HepG2 (cell line): Measurements from ENCODE around the gene GATM. TPM values are rescaled to one million over a fixed set of nuclear protein-coding genes. Genes with fewer than 3 reads are reported as not detected.
A peak's percentile ranks its signal among the peaks of the same experiment; 100 is the strongest.

Experiments
- CC2D1A ChIP-seq: sonication (generic); formaldehyde crosslinking; IDR thresholded peaks from 2 replicates; pipeline ENCODE4 v1.8.1; 2023; ENCODE audit warnings: mild to moderate bottlenecking, missing genetic modification reagents
- EED ChIP-seq: sonication (generic); formaldehyde crosslinking; IDR thresholded peaks from 2 replicates; pipeline ENCODE4 v1.5.0; 2020; ENCODE audit warnings: mild to moderate bottlenecking, missing genetic modification reagents
- EZH2 ChIP-seq: conservative IDR thresholded peaks from 2 replicates; pipeline ENCODE4 v1.6.1; 2012; ENCODE audit warnings: mild to moderate bottlenecking, low read depth, low read length, moderate library complexity
- GPN1 ChIP-seq: sonication (generic); formaldehyde crosslinking; IDR thresholded peaks from 2 replicates; pipeline ENCODE4 v1.5.1; 2020; ENCODE audit warnings: missing genetic modification reagents, borderline replicate concordance
- HOXA3 ChIP-seq: sonication (generic); formaldehyde crosslinking; IDR thresholded peaks from 2 replicates; pipeline ENCODE4 v1.5.0; 2020; ENCODE audit warnings: missing genetic modification reagents
- MBNL3 ChIP-seq: fragments of 250-450 bp; sonication (Bioruptor Pico); conservative IDR thresholded peaks from 2 replicates; pipeline ENCODE4 v1.8.0; 2022; ENCODE audit warnings: mild to moderate bottlenecking, inconsistent platforms
- NKX3-1 ChIP-seq: sonication (generic); formaldehyde crosslinking; IDR thresholded peaks from 2 replicates; pipeline ENCODE4 v1.5.0; 2020; ENCODE audit warnings: missing genetic modification reagents
- TARDBP ChIP-seq: sonication (generic); formaldehyde crosslinking; IDR thresholded peaks from 2 replicates; pipeline ENCODE4 v1.8.0; 2022; ENCODE audit warnings: mild to moderate bottlenecking, missing genetic modification reagents
- ZNF274 ChIP-seq: sonication (generic); formaldehyde crosslinking; IDR thresholded peaks from 2 replicates; pipeline ENCODE4 v1.5.1; 2020; ENCODE audit warnings: mild to moderate bottlenecking, missing genetic modification reagents
- ZNF496 ChIP-seq: sonication (generic); formaldehyde crosslinking; IDR thresholded peaks from 2 replicates; pipeline ENCODE4 v1.8.1; 2023; ENCODE audit warnings: mild to moderate bottlenecking, moderate library complexity, missing genetic modification reagents; ENCODE audit not compliant: insufficient replicate concordance
- ZNF891 ChIP-seq: sonication (generic); formaldehyde crosslinking; IDR thresholded peaks from 2 replicates; pipeline ENCODE4 v1.5.0; 2020; ENCODE audit warnings: mild to moderate bottlenecking, missing genetic modification reagents
- ZSCAN21 ChIP-seq: sonication (generic); formaldehyde crosslinking; IDR thresholded peaks from 2 replicates; pipeline ENCODE4 v1.8.0; 2022; ENCODE audit warnings: mild to moderate bottlenecking, missing genetic modification reagents, moderate library complexity, borderline replicate concordance
- polyA plus RNA-seq, 8 experiments: library from polyadenylated mRNA; depleted of rRNA in 3 of 8; stranded (reverse) in 7 of 8; unstranded in 1 of 8; fragments of >200 nt; fragmentation: Illumina TruSeq in 4 of 8; extraction: Trizol in 4 of 8; gene quantifications; 2 replicates each; pipeline versions ENCODE4 v1.2.1 to v1.2.3, GENCODE V29; 2011 to 2016; ENCODE audit warnings: low read depth in 4 of 8, missing spikeins in 1 of 8, mixed read lengths in 1 of 8; ENCODE audit not compliant: insufficient read depth in 1 of 8
- total RNA-seq, 5 experiments: library from RNA; depleted of rRNA; stranded (reverse); fragments of >200 nt; fragmentation: Illumina TruSeq; extraction: Trizol; gene quantifications; 2 replicates each; pipeline ENCODE4 v1.2.3, GENCODE V29; 2016; ENCODE audit warnings: low read depth in 1 of 5
- TF ChIP-seq, protein P1 (sequence below): sonication (generic); formaldehyde crosslinking; IDR thresholded peaks from 2 replicates; pipeline ENCODE4 v1.5.0; 2020; ENCODE audit warnings: mild to moderate bottlenecking, missing genetic modification reagents, borderline replicate concordance
- TF ChIP-seq, protein P2 (sequence below): sonication (generic); formaldehyde crosslinking; IDR thresholded peaks from 2 replicates; pipeline ENCODE4 v1.5.0; 2020; ENCODE audit warnings: missing genetic modification reagents
- TF ChIP-seq, protein P3 (sequence below): sonication (generic); formaldehyde crosslinking; conservative IDR thresholded peaks from 2 replicates; pipeline ENCODE4 v1.4.0; 2020; ENCODE audit warnings: mild to moderate bottlenecking, missing genetic modification reagents, moderate library complexity
- TF ChIP-seq, protein P4 (sequence below): IDR thresholded peaks from 2 replicates; pipeline ENCODE4 v1.6.1; 2016; ENCODE audit warnings: missing compliant biosample characterization, missing genetic modification reagents, borderline replicate concordance
- TF ChIP-seq, protein P5 (sequence below): sonication (generic); formaldehyde crosslinking; IDR thresholded peaks from 2 replicates; pipeline ENCODE4 v1.8.1; 2023; ENCODE audit warnings: mild to moderate bottlenecking, moderate library complexity, missing genetic modification reagents
- TF ChIP-seq, protein P6 (sequence below): sonication (generic); formaldehyde crosslinking; IDR thresholded peaks from 2 replicates; pipeline ENCODE4 v1.4.0; 2020; ENCODE audit warnings: missing genetic modification reagents, mild to moderate bottlenecking, borderline replicate concordance

The GATM gene
- total and polyA plus RNA-seq, 2 of the 13 experiments (the other 11 are each of a cell fraction or from before 2014, with no cell fraction given) = 2.1 to 16.8 TPM

DNA sequence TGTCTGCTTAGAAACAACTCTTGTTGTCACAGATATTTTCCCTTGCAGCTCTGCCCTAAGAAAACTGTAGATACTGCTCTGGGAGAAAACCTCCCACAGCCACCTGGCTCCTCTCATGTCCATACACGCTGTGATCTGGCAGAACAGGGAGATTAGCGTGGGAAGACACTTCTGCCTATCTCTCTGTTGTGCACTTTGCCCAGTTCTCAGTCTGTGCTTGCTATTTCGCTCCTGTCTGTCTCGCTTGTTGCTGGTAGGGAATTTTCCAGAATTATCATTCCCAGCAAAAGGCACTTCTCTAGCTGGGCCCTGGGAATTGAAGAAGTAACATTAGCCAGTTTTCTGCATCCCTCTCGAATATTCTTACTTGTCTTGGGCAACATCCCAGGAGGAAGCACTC lies 8.1 kb upstream of the GATM start (continued):
- TF ChIP-seq, protein P1, sequence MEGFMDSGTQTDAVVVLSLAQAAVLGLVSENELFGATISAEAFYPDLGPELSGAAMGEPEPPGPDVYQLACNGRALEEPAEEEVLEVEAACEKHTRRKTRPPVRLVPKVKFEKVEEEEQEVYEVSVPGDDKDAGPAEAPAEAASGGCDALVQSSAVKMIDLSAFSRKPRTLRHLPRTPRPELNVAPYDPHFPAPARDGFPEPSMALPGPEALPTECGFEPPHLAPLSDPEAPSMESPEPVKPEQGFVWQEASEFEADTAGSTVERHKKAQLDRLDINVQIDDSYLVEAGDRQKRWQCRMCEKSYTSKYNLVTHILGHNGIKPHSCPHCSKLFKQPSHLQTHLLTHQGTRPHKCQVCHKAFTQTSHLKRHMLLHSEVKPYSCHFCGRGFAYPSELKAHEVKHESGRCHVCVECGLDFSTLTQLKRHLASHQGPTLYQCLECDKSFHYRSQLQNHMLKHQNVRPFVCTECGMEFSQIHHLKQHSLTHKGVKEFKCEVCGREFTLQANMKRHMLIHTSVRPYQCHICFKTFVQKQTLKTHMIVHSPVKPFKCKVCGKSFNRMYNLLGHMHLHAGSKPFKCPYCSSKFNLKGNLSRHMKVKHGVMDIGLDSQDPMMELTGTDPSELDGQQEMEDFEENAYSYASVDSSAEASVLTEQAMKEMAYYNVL = peak; percentile 52; the same call in 1 of the 2 replicates
- no peak for TF ChIP-seq TARDBP
- TF ChIP-seq, protein P2, sequence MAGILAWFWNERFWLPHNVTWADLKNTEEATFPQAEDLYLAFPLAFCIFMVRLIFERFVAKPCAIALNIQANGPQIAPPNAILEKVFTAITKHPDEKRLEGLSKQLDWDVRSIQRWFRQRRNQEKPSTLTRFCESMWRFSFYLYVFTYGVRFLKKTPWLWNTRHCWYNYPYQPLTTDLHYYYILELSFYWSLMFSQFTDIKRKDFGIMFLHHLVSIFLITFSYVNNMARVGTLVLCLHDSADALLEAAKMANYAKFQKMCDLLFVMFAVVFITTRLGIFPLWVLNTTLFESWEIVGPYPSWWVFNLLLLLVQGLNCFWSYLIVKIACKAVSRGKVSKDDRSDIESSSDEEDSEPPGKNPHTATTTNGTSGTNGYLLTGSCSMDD = no peak
- 0 out of 2 replicates have a peak, but pooled peaks have one; percentile 38 for TF ChIP-seq HOXA3 (CRISPR knock-in tag)
- no peak for TF ChIP-seq MBNL3
- TF ChIP-seq EED (CRISPR knock-in tag) = no peak
- no peak for TF ChIP-seq ZNF274 (CRISPR knock-in tag)
- no peak for TF ChIP-seq EZH2
- TF ChIP-seq, protein P3, sequence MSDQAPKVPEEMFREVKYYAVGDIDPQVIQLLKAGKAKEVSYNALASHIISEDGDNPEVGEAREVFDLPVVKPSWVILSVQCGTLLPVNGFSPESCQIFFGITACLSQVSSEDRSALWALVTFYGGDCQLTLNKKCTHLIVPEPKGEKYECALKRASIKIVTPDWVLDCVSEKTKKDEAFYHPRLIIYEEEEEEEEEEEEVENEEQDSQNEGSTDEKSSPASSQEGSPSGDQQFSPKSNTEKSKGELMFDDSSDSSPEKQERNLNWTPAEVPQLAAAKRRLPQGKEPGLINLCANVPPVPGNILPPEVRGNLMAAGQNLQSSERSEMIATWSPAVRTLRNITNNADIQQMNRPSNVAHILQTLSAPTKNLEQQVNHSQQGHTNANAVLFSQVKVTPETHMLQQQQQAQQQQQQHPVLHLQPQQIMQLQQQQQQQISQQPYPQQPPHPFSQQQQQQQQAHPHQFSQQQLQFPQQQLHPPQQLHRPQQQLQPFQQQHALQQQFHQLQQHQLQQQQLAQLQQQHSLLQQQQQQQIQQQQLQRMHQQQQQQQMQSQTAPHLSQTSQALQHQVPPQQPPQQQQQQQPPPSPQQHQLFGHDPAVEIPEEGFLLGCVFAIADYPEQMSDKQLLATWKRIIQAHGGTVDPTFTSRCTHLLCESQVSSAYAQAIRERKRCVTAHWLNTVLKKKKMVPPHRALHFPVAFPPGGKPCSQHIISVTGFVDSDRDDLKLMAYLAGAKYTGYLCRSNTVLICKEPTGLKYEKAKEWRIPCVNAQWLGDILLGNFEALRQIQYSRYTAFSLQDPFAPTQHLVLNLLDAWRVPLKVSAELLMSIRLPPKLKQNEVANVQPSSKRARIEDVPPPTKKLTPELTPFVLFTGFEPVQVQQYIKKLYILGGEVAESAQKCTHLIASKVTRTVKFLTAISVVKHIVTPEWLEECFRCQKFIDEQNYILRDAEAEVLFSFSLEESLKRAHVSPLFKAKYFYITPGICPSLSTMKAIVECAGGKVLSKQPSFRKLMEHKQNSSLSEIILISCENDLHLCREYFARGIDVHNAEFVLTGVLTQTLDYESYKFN (CRISPR knock-in tag) = peak; percentile 35; the same call in 1 of the 2 replicates
- TF ChIP-seq, protein P4, sequence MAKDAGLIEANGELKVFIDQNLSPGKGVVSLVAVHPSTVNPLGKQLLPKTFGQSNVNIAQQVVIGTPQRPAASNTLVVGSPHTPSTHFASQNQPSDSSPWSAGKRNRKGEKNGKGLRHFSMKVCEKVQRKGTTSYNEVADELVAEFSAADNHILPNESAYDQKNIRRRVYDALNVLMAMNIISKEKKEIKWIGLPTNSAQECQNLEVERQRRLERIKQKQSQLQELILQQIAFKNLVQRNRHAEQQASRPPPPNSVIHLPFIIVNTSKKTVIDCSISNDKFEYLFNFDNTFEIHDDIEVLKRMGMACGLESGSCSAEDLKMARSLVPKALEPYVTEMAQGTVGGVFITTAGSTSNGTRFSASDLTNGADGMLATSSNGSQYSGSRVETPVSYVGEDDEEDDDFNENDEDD (CRISPR knock-in tag) = peak; percentile 17; the same call in 1 of the 2 replicates
- TF ChIP-seq, protein P5, sequence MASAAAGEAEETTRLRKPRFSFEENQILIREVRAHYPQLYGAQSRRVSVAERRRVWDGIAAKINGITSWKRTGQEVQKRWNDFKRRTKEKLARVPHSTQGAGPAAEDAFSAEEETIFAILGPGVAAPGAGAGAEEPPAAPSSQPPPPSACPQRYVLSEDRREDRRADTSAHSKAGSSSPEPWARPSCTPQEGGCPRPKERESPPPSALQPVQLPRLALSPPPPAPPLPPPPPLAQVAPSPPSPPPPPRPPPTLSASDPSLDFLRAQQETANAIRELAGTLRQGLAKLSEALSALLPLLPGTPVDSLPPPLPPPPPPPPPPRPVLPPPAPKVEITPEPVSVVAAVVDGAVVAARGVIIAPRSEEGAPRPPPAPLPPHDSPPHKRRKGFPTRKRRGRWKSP = 0 out of 2 replicates have a peak, but pooled peaks have one; percentile 34
- no peak for TF ChIP-seq CC2D1A
- no peak for TF ChIP-seq ZSCAN21
- TF ChIP-seq, protein P6, sequence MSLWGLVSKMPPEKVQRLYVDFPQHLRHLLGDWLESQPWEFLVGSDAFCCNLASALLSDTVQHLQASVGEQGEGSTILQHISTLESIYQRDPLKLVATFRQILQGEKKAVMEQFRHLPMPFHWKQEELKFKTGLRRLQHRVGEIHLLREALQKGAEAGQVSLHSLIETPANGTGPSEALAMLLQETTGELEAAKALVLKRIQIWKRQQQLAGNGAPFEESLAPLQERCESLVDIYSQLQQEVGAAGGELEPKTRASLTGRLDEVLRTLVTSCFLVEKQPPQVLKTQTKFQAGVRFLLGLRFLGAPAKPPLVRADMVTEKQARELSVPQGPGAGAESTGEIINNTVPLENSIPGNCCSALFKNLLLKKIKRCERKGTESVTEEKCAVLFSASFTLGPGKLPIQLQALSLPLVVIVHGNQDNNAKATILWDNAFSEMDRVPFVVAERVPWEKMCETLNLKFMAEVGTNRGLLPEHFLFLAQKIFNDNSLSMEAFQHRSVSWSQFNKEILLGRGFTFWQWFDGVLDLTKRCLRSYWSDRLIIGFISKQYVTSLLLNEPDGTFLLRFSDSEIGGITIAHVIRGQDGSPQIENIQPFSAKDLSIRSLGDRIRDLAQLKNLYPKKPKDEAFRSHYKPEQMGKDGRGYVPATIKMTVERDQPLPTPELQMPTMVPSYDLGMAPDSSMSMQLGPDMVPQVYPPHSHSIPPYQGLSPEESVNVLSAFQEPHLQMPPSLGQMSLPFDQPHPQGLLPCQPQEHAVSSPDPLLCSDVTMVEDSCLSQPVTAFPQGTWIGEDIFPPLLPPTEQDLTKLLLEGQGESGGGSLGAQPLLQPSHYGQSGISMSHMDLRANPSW (CRISPR knock-in tag) = no peak
- TF ChIP-seq GPN1 (CRISPR knock-in tag) = no peak
- no peak for TF ChIP-seq ZNF496 (CRISPR knock-in tag)
- no peak for TF ChIP-seq NKX3-1 (CRISPR knock-in tag)
- no peak for TF ChIP-seq ZNF891 (CRISPR knock-in tag)
